HFFc6 (cell line): ENCODE measurements around the gene GAB2. TPM values are rescaled to one million over a fixed set of nuclear protein-coding genes. Genes with fewer than 3 reads are reported as not detected.

Source experiments
- DNase-seq: peaks from one replicate; pipeline ENCODE4 v3.0.0-alpha.2; 2018
- H3K27ac Mint-ChIP-seq: 2 replicates; pipeline ENCODE4 v1.8.0; 2020; ENCODE audit warnings: mild to moderate bottlenecking, mixed read lengths
- H3K27me3 Mint-ChIP-seq: 2 replicates; pipeline ENCODE4 v1.8.0; 2021; ENCODE audit warnings: mild to moderate bottlenecking, moderate library complexity, mixed read lengths; ENCODE audit not compliant: insufficient read depth
- H3K36me3 Mint-ChIP-seq: 2 replicates; pipeline ENCODE4 v1.8.0; 2021; ENCODE audit warnings: low read depth, mixed read lengths
- H3K4me1 Mint-ChIP-seq: 2 replicates; pipeline ENCODE4 v1.8.0; 2020; ENCODE audit warnings: low read depth, mixed read lengths
- H3K4me3 Mint-ChIP-seq: 2 replicates; pipeline ENCODE4 v1.8.0; 2020; ENCODE audit warnings: mild to moderate bottlenecking, moderate library complexity, mixed read lengths
- H3K9me3 Mint-ChIP-seq: 2 replicates; pipeline ENCODE4 v1.8.0; 2020; ENCODE audit warnings: mild to moderate bottlenecking, mixed read lengths
- total RNA-seq, 6 experiments: library from RNA; stranded (reverse); fragmentation: NEBNext Ultra II Directional; extraction: Animal tissue kit (Norgen Biotek cat#: 25700); gene quantifications; 2 replicates in 1 of 6; 3 replicates in 5 of 6; pipeline ENCODE4 v1.2.3, GENCODE V29; 2021
- TF ChIP-seq, protein P1 (sequence below): fragments of 200-600 bp; sonication (generic); IDR thresholded peaks from 2 replicates; pipeline ENCODE4 v1.5.0; 2021; ENCODE audit warnings: antibody characterized with exemption, mild to moderate bottlenecking

The GAB2 gene
- total RNA-seq, 6 experiments from 2014 or later = 8.4 to 12.1 (median 9.9) TPM

GRCh38 chr11:78349624-78350023, 68.0 kb downstream of the GAB2 start:
- Mint-ChIP-seq H3K27ac (peak overlapping the region; percentile 92), H3K27me3 (no peaks in the 10 kb centered on the region), H3K4me3 (peak overlapping the region; percentile 84), H3K9me3 (no peaks in the 10 kb centered on the region), H3K36me3 (no peaks in the 10 kb centered on the region), H3K4me1 (peaks cover 73% of the 10 kb centered on the region)
- TF ChIP-seq, protein P1, sequence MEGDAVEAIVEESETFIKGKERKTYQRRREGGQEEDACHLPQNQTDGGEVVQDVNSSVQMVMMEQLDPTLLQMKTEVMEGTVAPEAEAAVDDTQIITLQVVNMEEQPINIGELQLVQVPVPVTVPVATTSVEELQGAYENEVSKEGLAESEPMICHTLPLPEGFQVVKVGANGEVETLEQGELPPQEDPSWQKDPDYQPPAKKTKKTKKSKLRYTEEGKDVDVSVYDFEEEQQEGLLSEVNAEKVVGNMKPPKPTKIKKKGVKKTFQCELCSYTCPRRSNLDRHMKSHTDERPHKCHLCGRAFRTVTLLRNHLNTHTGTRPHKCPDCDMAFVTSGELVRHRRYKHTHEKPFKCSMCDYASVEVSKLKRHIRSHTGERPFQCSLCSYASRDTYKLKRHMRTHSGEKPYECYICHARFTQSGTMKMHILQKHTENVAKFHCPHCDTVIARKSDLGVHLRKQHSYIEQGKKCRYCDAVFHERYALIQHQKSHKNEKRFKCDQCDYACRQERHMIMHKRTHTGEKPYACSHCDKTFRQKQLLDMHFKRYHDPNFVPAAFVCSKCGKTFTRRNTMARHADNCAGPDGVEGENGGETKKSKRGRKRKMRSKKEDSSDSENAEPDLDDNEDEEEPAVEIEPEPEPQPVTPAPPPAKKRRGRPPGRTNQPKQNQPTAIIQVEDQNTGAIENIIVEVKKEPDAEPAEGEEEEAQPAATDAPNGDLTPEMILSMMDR = no peak
- no peak for DNase-seq

DNA sequence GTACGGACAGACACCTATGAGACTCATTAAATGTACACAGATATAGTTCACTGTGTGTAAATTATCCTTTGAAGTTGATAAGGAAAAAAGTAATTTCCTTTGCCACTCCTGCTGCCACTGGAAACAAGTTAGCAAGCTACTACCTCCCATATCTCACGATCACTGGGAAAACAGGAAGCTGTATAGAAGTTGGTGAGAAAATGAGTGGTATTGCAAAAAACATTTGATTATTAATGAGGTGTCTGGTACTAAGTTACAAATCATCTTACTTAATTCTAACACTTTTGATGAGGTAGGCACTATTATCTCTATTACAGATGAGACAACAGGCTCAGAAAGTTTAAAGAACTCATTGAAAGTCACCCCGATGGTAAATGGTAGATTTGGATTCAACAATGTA, 68.5 kb downstream of the GAB2 start:
- DNase-seq = no peak
- Mint-ChIP-seq H3K27me3 (no peaks in the 10 kb centered on the region), H3K4me1 (peaks cover 78% of the 10 kb centered on the region), H3K4me3 (peak overlapping the region; percentile 84; the same call in 1 of the 2 replicates), H3K9me3 (no peaks in the 10 kb centered on the region), H3K27ac (peak overlapping the region; percentile 92), H3K36me3 (no peaks in the 10 kb centered on the region)
- TF ChIP-seq, protein P1 = no peak

- Mint-ChIP-seq H3K36me3 (no peaks in the 10 kb centered on the region), H3K27ac (no peak overlapping the region), H3K9me3 (no peaks in the 10 kb centered on the region), H3K27me3 (no peaks in the 10 kb centered on the region), H3K4me3 (no peak overlapping the region), H3K4me1 (peaks cover 85% of the 10 kb centered on the region)
- TF ChIP-seq, protein P1 = no peak
- no peak for DNase-seq
Observed at GRCh38 chr11:78347956-78348355, 69.7 kb downstream of the GAB2 start.

DNA sequence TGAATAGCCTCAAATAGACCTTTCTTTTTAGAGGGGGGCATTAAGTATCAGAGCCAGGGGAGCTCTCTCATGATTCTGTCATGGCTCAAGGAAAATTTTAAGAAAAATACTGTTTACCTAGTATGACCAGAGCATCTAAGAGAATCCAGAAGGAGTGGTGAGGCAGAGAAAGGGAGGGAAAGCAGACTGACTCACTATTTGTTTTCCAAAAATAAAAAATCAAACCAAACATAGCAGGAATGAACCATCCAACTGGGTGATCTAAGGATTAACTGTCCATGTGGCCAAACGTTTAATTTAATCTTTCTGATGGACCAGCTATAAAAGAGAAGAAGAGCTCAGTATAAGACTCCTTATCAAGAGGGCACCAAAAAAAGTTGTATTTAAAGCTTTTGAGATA, 70.8 kb downstream of the GAB2 start:
- TF ChIP-seq, protein P1 = no peak
- Mint-ChIP-seq H3K4me3 (no peak overlapping the region), H3K9me3 (no peaks in the 10 kb centered on the region), H3K27me3 (no peaks in the 10 kb centered on the region), H3K36me3 (no peaks in the 10 kb centered on the region), H3K4me1 (peaks cover 79% of the 10 kb centered on the region), H3K27ac (no peak overlapping the region)
- no peak for DNase-seq

DNA sequence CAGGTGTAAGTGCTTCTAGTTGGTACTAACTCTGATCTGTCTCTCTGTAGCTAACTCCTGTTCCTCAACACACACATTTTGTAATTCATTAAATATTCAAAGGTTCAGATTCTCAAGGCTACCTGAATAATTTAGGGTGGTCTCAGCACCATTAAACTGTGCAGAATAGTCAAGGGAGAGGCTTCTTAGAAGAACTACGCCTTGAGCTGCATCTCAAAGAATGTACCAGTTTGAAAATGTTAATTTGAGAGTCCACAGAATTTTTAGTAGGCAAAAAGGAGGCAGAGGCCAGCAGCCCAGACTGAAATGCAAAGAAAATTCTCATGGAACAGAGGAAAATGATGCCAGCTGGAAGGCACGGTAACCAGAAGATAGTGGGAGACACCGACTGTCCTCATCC, 72.2 kb downstream of the GAB2 start:
- TF ChIP-seq, protein P1 = no peak
- no peak for DNase-seq
- H3K27me3 Mint-ChIP-seq = no peaks in the 10 kb centered on the region
- no peaks in the 10 kb centered on the region for H3K36me3 Mint-ChIP-seq
- no peak overlapping the region for H3K4me3 Mint-ChIP-seq
- H3K4me1 Mint-ChIP-seq = peaks cover 68% of the 10 kb centered on the region
- no peaks in the 10 kb centered on the region for H3K9me3 Mint-ChIP-seq
- no peak overlapping the region for H3K27ac Mint-ChIP-seq

DNA sequence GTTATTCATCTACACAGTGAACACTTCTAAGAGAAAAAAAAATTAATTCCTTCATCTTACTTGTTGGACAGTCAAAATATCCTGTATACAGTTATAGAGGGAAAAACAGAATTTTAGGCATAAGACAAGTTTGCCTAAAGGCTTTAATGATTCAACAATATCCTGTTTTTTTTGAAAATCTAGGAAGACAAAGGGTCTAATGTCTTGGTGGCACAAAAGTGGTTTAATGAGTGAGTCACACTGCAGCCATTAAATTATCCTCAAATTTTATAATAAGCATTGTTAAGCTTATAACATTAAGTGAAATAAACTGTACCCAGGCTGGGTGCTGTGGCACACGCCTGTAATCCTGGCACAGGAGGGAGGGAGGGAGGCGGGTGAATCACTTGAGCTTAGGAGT, 72.9 kb downstream of the GAB2 start:
- H3K27ac Mint-ChIP-seq = no peak overlapping the region
- no peaks in the 10 kb centered on the region for H3K36me3 Mint-ChIP-seq
- no peak overlapping the region for H3K4me3 Mint-ChIP-seq
- DNase-seq = no peak
- no peaks in the 10 kb centered on the region for H3K9me3 Mint-ChIP-seq
- H3K27me3 Mint-ChIP-seq = no peaks in the 10 kb centered on the region
- TF ChIP-seq, protein P1 = no peak
- peaks cover 60% of the 10 kb centered on the region for H3K4me1 Mint-ChIP-seq
